Lung (tissue), 12 donors: ENCODE measurements around the gene KIAA1217. TPM values are rescaled to one million over a fixed set of nuclear protein-coding genes. Genes with fewer than 3 reads are reported as not detected.

Experiments
- ATAC-seq: fragments of 200-7000 bp; cut with Tn5 transposase; one replicate; pipeline ENCODE4 v1.9.1; 2020; ENCODE audit warnings: moderate number of reproducible peaks; ENCODE audit not compliant: insufficient read depth, low FRiP score
- DNase-seq, 3 donors: peaks; one replicate each; pipeline ENCODE4 v3.0.0-alpha.2; 2013 to 2017
- H3K27ac ChIP-seq, 2 donors: one replicate each; pipeline ENCODE4 v1.5.1; 2013; ENCODE audit warnings: mild to moderate bottlenecking in 2 of 2, moderate library complexity in 2 of 2, control low read depth in 1 of 2, inconsistent platforms in 1 of 2, low read depth in 1 of 2, low read length in 1 of 2
- H3K27me3 ChIP-seq, 3 donors: one replicate each; pipeline ENCODE4 v1.5.1; 2013; ENCODE audit warnings: low read length in 2 of 3; ENCODE audit not compliant: control insufficient read depth in 3 of 3, insufficient read depth in 3 of 3
- H3K36me3 ChIP-seq, 4 donors: one replicate each; pipeline ENCODE4 v1.5.1; 2013; ENCODE audit warnings: low read length in 4 of 4, mild to moderate bottlenecking in 1 of 4, moderate library complexity in 1 of 4; ENCODE audit not compliant: control insufficient read depth in 4 of 4, insufficient read depth in 4 of 4
- H3K4me1 ChIP-seq, 5 donors: one replicate each; pipeline ENCODE4 v1.5.1; 2013; ENCODE audit warnings: low read length in 5 of 5, mild to moderate bottlenecking in 2 of 5, moderate library complexity in 1 of 5; ENCODE audit not compliant: control insufficient read depth in 5 of 5, insufficient read depth in 5 of 5
- H3K4me3 ChIP-seq: one replicate; pipeline ENCODE4 v1.5.1; 2013; ENCODE audit warnings: mild to moderate bottlenecking, control low read depth, moderate library complexity
- H3K9ac ChIP-seq, 2 donors: one replicate each; pipeline ENCODE4 v1.5.1; 2013; ENCODE audit warnings: low read length in 2 of 2, control low read depth in 1 of 2; ENCODE audit not compliant: insufficient read depth in 1 of 2
- H3K9me3 ChIP-seq, 4 donors: one replicate each; pipeline ENCODE4 v1.5.1; 2013; ENCODE audit warnings: low read length in 3 of 4, mild to moderate bottlenecking in 1 of 4, moderate library complexity in 1 of 4; ENCODE audit not compliant: control insufficient read depth in 4 of 4, insufficient read depth in 3 of 4
- WGBS, 2 donors: extraction: QIAGEN DNeasy Blood & Tissue Kit; methylation state at CpG; one replicate each; pipeline ENCODE4 v1.1.7; 2013; 5-methylcytosine and 5-hydroxymethylcytosine counted together
- polyA plus RNA-seq, 2 donors: library from polyadenylated mRNA; stranded (reverse); fragments of 200-250 nt; gene quantifications; one replicate each; pipeline ENCODE4 v1.2.1, GENCODE V29; 2013
- total RNA-seq, 2 donors: library from RNA; depleted of rRNA in 1 of 2; stranded (reverse); fragments of >200 nt in 1 of 2; gene quantifications; one replicate each; pipeline ENCODE4 v1.2.1, GENCODE V29; 2014 to 2021
- TF ChIP-seq, protein P1 (sequence below): IDR thresholded peaks from 2 replicates; pipeline ENCODE4 v1.5.1; 2012; ENCODE audit warnings: mild to moderate bottlenecking; ENCODE audit errors: control extremely low read depth, extremely low read depth
- donor health status: control.
- donor health status: control.
- donor health status: Bipolar disorder and iron deficiency.
- donor health status: healthy.
- donor health status: DM: yes; HTN: yes; CAD: no.

KIAA1217 gene
- total and polyA plus RNA-seq, 4 donors = 5.5 to 58.6 (median 24.1) TPM

DNA sequence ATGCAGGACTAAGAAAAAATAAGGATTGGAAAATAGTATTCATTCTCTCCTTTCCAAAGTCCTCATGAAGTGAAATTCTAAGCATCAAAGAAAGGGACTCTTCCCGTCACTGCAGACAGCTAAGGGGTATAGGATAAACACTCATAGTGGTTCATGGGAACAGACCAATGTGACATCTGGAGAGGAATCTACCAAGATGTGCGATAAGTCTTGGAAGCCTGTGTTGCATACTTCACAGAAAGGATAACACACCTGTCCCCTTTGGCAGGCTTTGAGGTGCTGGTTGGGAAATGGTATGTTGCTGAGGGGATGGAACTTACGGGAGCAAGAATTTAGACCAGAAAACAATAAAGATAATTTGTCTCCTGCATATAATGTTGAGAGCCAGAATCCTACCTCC, 266.7 kb downstream of the KIAA1217 start:
- WGBS, 2 donors = 78 to 97% methylated on average over 3 of the region's 3 CpGs
- no peak overlapping the region for H3K27ac ChIP-seq

DNA sequence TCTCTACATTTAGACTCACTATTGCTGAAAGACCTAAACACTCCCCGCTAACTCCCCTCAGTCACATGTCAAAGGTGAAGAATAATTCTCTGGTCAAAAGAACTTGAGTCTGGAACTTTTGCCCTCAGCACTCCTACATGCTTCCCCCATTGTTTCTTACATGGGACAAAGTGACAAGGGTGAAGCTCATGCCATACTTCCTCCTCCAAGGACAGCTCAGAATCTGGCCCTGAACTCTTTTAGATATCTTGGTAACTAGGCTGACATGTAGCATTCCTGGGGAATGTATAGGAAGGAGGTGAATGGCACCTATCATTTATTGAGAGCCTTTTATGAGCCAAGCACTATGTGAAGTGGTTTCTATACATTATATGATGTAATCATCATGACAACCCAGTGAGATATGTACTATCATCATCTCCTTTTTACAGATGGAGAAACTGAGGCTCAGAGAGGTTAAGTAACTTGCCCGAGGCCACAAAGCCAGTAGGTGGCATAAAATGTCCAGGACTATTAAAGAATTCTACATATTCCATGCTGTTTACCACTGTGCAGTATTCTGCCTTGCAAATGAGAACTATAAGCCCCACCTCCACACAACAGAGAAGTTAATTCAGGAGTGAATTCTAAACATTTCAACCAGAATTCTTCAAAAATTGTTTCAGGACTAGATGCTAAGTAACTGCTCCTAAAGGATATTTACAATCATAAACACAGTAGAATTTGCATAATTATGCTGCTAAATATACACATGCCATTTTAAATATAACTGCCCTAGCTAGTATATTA, 268.2 kb downstream of the KIAA1217 start:
- Histone ChIP-seq H3K9me3 (peaks cover 0 to 3% (median 1%) of the 10 kb centered on the region in 4 donors), H3K27ac (no peak overlapping the region), H3K9ac (no peak overlapping the region), H3K36me3 (peaks cover 2 to 25% (median 10%) of the 10 kb centered on the region in 4 donors), H3K4me3 (no peak overlapping the region), H3K4me1 (peaks cover 0 to 1% (median 0%) of the 10 kb centered on the region in 5 donors), H3K27me3 (no peaks in the 10 kb centered on the region)
- TF ChIP-seq, protein P1, sequence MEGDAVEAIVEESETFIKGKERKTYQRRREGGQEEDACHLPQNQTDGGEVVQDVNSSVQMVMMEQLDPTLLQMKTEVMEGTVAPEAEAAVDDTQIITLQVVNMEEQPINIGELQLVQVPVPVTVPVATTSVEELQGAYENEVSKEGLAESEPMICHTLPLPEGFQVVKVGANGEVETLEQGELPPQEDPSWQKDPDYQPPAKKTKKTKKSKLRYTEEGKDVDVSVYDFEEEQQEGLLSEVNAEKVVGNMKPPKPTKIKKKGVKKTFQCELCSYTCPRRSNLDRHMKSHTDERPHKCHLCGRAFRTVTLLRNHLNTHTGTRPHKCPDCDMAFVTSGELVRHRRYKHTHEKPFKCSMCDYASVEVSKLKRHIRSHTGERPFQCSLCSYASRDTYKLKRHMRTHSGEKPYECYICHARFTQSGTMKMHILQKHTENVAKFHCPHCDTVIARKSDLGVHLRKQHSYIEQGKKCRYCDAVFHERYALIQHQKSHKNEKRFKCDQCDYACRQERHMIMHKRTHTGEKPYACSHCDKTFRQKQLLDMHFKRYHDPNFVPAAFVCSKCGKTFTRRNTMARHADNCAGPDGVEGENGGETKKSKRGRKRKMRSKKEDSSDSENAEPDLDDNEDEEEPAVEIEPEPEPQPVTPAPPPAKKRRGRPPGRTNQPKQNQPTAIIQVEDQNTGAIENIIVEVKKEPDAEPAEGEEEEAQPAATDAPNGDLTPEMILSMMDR = no peak
- ATAC-seq (no peak), DNase-seq (no peak)
- 87 to 90% methylated on average over 2 of the region's 2 CpGs for WGBS, 2 donors

More for the DNA sequence above, 266.7 kb downstream of the KIAA1217 start:
- H3K4me3 ChIP-seq = no peak overlapping the region
- H3K9ac ChIP-seq = no peak overlapping the region
- H3K9me3 ChIP-seq = peaks cover 0 to 4% (median 1%) of the 10 kb centered on the region in 4 donors
- H3K4me1 ChIP-seq = peaks cover 0 to 4% (median 0%) of the 10 kb centered on the region in 5 donors
- H3K36me3 ChIP-seq = peaks cover 2 to 25% (median 10%) of the 10 kb centered on the region in 4 donors
- TF ChIP-seq, protein P1 = no peak
- DNase-seq (no peak), ATAC-seq (no peak)
- no peaks in the 10 kb centered on the region for H3K27me3 ChIP-seq

DNA sequence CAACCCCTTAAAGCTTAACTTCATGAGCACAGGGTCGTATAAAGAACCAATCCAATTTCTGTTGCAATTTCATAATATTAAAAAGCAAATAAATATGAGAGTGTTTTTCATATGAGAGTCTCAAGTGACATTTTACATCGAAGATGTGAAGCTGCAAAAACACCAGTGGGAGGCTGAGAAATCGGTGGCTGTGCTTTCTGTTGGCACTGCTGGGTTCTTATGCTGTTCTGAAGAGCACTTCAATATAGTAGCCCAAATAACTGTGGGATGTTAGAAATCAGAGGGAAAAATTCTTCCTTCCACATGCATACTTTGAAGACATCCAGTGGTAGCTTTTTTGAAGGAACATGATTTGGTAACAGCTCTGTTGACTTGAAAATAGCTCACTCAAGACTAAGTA, 269.0 kb downstream of the KIAA1217 start:
- WGBS, 2 donors = 67 to 77% methylated on average over 3 of the region's 3 CpGs
- peaks cover 0 to 1% (median 0%) of the 10 kb centered on the region in 5 donors for H3K4me1 ChIP-seq

More for the DNA sequence above, 269.0 kb downstream of the KIAA1217 start:
- TF ChIP-seq, protein P1 = no peak
- no peak overlapping the region for H3K27ac ChIP-seq
- no peaks in the 10 kb centered on the region for H3K9me3 ChIP-seq
- no peak overlapping the region for H3K4me3 ChIP-seq
- DNase-seq (no peak), ATAC-seq (no peak)
- no peaks in the 10 kb centered on the region for H3K27me3 ChIP-seq
- H3K36me3 ChIP-seq = peaks cover 0 to 22% (median 9%) of the 10 kb centered on the region in 4 donors
- H3K9ac ChIP-seq = no peak overlapping the region
